Liver (tissue), 3 donors: ENCODE results near the gene JAK2.

Experiments
- ATF3 ChIP-seq: IDR thresholded peaks from 2 replicates; pipeline ENCODE4 v1.6.1; 2016; ENCODE audit warnings: antibody characterized with exemption
- CTCF ChIP-seq: fragments of 150-350 bp; IDR thresholded peaks from 2 replicates; pipeline ENCODE4 v1.5.1; 2017; ENCODE audit warnings: improper control_type of control experiment, low read depth, low read length; ENCODE audit not compliant: missing input control
- FOXA1 ChIP-seq: IDR thresholded peaks from 2 replicates; pipeline ENCODE4 v1.6.1; 2016; ENCODE audit warnings: antibody characterized with exemption
- GABPA ChIP-seq, 2 donors: IDR thresholded peaks in 1 of 2; conservative IDR thresholded peaks in 1 of 2; 2 replicates each; pipeline ENCODE4 v1.6.1; 2016; ENCODE audit warnings: antibody characterized with exemption in 2 of 2, mild to moderate bottlenecking in 1 of 2, moderate library complexity in 1 of 2
- JUND ChIP-seq, 2 donors: IDR thresholded peaks; 2 replicates each; pipeline ENCODE4 v1.6.1; 2016; ENCODE audit warnings: antibody characterized with exemption in 2 of 2
- NR2F2 ChIP-seq: IDR thresholded peaks from 2 replicates; pipeline ENCODE4 v1.6.1; 2016; ENCODE audit warnings: antibody characterized with exemption
- RAD21 ChIP-seq, 2 donors: IDR thresholded peaks; 2 replicates each; pipeline ENCODE4 v1.6.1; 2016; ENCODE audit warnings: antibody characterized with exemption in 2 of 2, mild to moderate bottlenecking in 2 of 2
- RXRA ChIP-seq, 2 donors: IDR thresholded peaks; 2 replicates each; pipeline ENCODE4 v1.6.1; 2017 to 2018; ENCODE audit warnings: antibody characterized with exemption in 2 of 2, mild to moderate bottlenecking in 1 of 2
- SP1 ChIP-seq: IDR thresholded peaks from 2 replicates; pipeline ENCODE4 v1.6.1; 2018; ENCODE audit warnings: antibody characterized with exemption, mild to moderate bottlenecking
- TAF1 ChIP-seq: conservative IDR thresholded peaks from 2 replicates; pipeline ENCODE4 v1.6.1; 2016; ENCODE audit warnings: antibody characterized with exemption, mild to moderate bottlenecking
- YY1 ChIP-seq: IDR thresholded peaks from 2 replicates; pipeline ENCODE4 v1.6.1; 2016; ENCODE audit warnings: antibody characterized with exemption, mild to moderate bottlenecking
- ZBTB33 ChIP-seq: IDR thresholded peaks from 2 replicates; pipeline ENCODE4 v1.6.1; 2016; ENCODE audit warnings: antibody characterized with exemption
- TF ChIP-seq, protein P1 (sequence below): IDR thresholded peaks from 2 replicates; pipeline ENCODE4 v1.6.1; 2016; ENCODE audit warnings: antibody characterized with exemption
- TF ChIP-seq, protein P2 (sequence below): IDR thresholded peaks from 2 replicates; pipeline ENCODE4 v1.6.1; 2016; ENCODE audit warnings: antibody characterized with exemption, mild to moderate bottlenecking
- donor health status: healthy.
- donor health status: healthy.

- TF ChIP-seq GABPA (IDR thresholded peaks at IDR 0.05 in 1 of 2, conservative IDR thresholded peaks at IDR 0.05 in 1 of 2) (no peak), CTCF (no peak), ZBTB33 (no peak), TAF1 (no peak), RAD21 (IDR thresholded peaks at IDR 0.05) (no peak), RXRA (IDR thresholded peaks at IDR 0.05) (no peak), SP1 (no peak), ATF3 (no peak), JUND (IDR thresholded peaks at IDR 0.05) (no peak), NR2F2 (no peak), YY1 (no peak), FOXA1 (no peak)
- TF ChIP-seq, protein P1, sequence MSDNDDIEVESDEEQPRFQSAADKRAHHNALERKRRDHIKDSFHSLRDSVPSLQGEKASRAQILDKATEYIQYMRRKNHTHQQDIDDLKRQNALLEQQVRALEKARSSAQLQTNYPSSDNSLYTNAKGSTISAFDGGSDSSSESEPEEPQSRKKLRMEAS: no peak
- TF ChIP-seq, protein P2, sequence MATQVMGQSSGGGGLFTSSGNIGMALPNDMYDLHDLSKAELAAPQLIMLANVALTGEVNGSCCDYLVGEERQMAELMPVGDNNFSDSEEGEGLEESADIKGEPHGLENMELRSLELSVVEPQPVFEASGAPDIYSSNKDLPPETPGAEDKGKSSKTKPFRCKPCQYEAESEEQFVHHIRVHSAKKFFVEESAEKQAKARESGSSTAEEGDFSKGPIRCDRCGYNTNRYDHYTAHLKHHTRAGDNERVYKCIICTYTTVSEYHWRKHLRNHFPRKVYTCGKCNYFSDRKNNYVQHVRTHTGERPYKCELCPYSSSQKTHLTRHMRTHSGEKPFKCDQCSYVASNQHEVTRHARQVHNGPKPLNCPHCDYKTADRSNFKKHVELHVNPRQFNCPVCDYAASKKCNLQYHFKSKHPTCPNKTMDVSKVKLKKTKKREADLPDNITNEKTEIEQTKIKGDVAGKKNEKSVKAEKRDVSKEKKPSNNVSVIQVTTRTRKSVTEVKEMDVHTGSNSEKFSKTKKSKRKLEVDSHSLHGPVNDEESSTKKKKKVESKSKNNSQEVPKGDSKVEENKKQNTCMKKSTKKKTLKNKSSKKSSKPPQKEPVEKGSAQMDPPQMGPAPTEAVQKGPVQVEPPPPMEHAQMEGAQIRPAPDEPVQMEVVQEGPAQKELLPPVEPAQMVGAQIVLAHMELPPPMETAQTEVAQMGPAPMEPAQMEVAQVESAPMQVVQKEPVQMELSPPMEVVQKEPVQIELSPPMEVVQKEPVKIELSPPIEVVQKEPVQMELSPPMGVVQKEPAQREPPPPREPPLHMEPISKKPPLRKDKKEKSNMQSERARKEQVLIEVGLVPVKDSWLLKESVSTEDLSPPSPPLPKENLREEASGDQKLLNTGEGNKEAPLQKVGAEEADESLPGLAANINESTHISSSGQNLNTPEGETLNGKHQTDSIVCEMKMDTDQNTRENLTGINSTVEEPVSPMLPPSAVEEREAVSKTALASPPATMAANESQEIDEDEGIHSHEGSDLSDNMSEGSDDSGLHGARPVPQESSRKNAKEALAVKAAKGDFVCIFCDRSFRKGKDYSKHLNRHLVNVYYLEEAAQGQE: no peak
Observed at GRCh38 chr9:5099466-5099865, 114.4 kb downstream of the JAK2 start.
